Measurements from ENCODE around the gene GNAQ. TPM values are rescaled to one million over a fixed set of nuclear protein-coding genes. Genes with fewer than 3 reads are reported as not detected.

Gene GNAQ
- total and polyA plus RNA-seq, 2 of the 13 experiments (the other 11 are each of a cell fraction or from before 2014, with no cell fraction given) = 16.5 to 17.7 TPM

- TF ChIP-seq, protein P1, sequence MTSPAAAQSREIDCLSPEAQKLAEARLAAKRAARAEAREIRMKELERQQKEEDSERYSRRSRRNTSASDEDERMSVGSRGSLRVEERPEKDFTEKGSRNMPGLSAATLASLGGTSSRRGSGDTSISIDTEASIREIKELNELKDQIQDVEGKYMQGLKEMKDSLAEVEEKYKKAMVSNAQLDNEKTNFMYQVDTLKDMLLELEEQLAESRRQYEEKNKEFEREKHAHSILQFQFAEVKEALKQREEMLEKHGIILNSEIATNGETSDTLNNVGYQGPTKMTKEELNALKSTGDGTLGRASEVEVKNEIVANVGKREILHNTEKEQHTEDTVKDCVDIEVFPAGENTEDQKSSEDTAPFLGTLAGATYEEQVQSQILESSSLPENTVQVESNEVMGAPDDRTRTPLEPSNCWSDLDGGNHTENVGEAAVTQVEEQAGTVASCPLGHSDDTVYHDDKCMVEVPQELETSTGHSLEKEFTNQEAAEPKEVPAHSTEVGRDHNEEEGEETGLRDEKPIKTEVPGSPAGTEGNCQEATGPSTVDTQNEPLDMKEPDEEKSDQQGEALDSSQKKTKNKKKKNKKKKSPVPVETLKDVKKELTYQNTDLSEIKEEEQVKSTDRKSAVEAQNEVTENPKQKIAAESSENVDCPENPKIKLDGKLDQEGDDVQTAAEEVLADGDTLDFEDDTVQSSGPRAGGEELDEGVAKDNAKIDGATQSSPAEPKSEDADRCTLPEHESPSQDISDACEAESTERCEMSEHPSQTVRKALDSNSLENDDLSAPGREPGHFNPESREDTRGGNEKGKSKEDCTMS (CRISPR knock-in tag; conservative IDR thresholded peaks at IDR 0.05) = no peak
- TF ChIP-seq STAG1 (CRISPR knock-in tag; IDR thresholded peaks at IDR 0.05) (peak; percentile 41), ZNF331 (CRISPR knock-in tag; IDR thresholded peaks at IDR 0.05) (peak; percentile 55; the same call in 1 of the 2 replicates), PCBP2 (optimal IDR thresholded peaks at IDR 0.05; ENCODE audit: low read depth, low read length, poor library complexity, severe bottlenecking) (no peak), MBD4 (IDR thresholded peaks at IDR 0.05; ENCODE audit: borderline replicate concordance, low read length) (no peak), AHDC1 (CRISPR knock-in tag; IDR thresholded peaks at IDR 0.05; ENCODE audit: borderline replicate concordance) (no peak), SAP130 (CRISPR knock-in tag; IDR thresholded peaks at IDR 0.05; ENCODE audit: low read depth) (no peak), SOX6 (IDR thresholded peaks at IDR 0.05) (no peak), SOX6 (CRISPR knock-in tag; IDR thresholded peaks at IDR 0.05) (no peak), ZNF549 (CRISPR knock-in tag; IDR thresholded peaks at IDR 0.05) (no peak), KAT2B (IDR thresholded peaks at IDR 0.05; ENCODE audit: borderline replicate concordance, low read depth, low read length) (no peak), FOXM1 (CRISPR knock-in tag; IDR thresholded peaks at IDR 0.05) (no peak), TBX3 (IDR thresholded peaks at IDR 0.05; ENCODE audit: borderline replicate concordance) (no peak), GRHL1 (CRISPR knock-in tag; conservative IDR thresholded peaks at IDR 0.05) (no peak)
- TF ChIP-seq, protein P2, sequence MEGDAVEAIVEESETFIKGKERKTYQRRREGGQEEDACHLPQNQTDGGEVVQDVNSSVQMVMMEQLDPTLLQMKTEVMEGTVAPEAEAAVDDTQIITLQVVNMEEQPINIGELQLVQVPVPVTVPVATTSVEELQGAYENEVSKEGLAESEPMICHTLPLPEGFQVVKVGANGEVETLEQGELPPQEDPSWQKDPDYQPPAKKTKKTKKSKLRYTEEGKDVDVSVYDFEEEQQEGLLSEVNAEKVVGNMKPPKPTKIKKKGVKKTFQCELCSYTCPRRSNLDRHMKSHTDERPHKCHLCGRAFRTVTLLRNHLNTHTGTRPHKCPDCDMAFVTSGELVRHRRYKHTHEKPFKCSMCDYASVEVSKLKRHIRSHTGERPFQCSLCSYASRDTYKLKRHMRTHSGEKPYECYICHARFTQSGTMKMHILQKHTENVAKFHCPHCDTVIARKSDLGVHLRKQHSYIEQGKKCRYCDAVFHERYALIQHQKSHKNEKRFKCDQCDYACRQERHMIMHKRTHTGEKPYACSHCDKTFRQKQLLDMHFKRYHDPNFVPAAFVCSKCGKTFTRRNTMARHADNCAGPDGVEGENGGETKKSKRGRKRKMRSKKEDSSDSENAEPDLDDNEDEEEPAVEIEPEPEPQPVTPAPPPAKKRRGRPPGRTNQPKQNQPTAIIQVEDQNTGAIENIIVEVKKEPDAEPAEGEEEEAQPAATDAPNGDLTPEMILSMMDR (CRISPR knock-in tag; IDR thresholded peaks at IDR 0.05) = peak; percentile 52
- TF ChIP-seq, protein P3, sequence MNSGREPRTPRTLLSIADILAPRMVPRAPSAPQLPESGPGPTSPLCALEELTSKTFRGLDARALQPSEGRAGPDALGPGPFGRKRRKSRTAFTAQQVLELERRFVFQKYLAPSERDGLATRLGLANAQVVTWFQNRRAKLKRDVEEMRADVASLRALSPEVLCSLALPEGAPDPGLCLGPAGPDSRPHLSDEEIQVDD (CRISPR knock-in tag; IDR thresholded peaks at IDR 0.05; ENCODE audit: borderline replicate concordance) = no peak
These were observed 266.5 kb downstream of the GNAQ start (continued) for GRCh38 chr9:77764894-77765780.

Measured in HepG2 (cell line).